HCT116 (cell line): ENCODE results near the gene PXDN. TPM values are rescaled to one million over a fixed set of nuclear protein-coding genes. Genes with fewer than 3 reads are reported as not detected.

Source experiments
- ATAC-seq: fragments of 200-7000 bp; cut with Tn5 transposase; 2 replicates; pipeline ENCODE4 v1.9.1; 2020; ENCODE audit warnings: mild to moderate bottlenecking, moderate library complexity
- BruUV-seq: library from RNA; stranded (reverse); fragments of 400-500 nt; replicated peaks from 2 replicates; lab custom pipeline; 2021; lab: Mats Ljungman, UMichigan
- CTCF ChIA-PET: fragments of 300-600 bp; sonication (Branson Sonifier 250); formaldehyde crosslinking; loops from one replicate; lab custom pipeline; 2021; ENCODE audit warnings: antibody characterized with exemption; lab: Charles Lee
- POLR2A ChIA-PET: fragments of 300-600, 350-600 bp; sonication (Branson Sonifier 250); formaldehyde crosslinking; loops from one replicate; lab custom pipeline; 2021; ENCODE audit warnings: antibody characterized with exemption; lab: Charles Lee
- RAD21 ChIA-PET, 2 experiments: fragments of 300-600 bp; sonication (Branson Sonifier 250); formaldehyde crosslinking; loops; one replicate each; lab custom pipeline; 2023; ENCODE audit warnings: low total read pairs in 2 of 2; ENCODE audit not compliant: uncharacterized antibody in 2 of 2, unreplicated experiment in 2 of 2, low non-redundant PET in 1 of 2; lab: Charles Lee
- DNase-seq: peaks from one replicate; pipeline ENCODE4 v3.0.0-alpha.2; 2010; ENCODE audit warnings: low read depth, low spot score
- H2AFZ ChIP-seq: fragments of 200-600 bp; shearing (Covaris generic), sonication (generic); 2 replicates; pipeline ENCODE4 v1.6.1; 2017; ENCODE audit warnings: low read depth, mixed run types, mixed read lengths, antibody characterized with exemption, low read length; ENCODE audit not compliant: poor library complexity, severe bottlenecking
- H3K27ac ChIP-seq: 2 replicates; pipeline ENCODE4 v1.5.1; 2012; ENCODE audit warnings: low read depth, low read length
- H3K27me3 ChIP-seq: fragments of 200-600 bp; sonication (generic); 2 replicates; pipeline ENCODE4 v1.6.1; 2016; ENCODE audit warnings: mixed run types, low read length, mixed read lengths; ENCODE audit not compliant: insufficient read depth
- H3K36me3 ChIP-seq, 2 experiments: fragments of 200-500 bp in 1 of 2; fragments of 200-600 bp in 1 of 2; sonication (Bioruptor generic) in 1 of 2; sonication (generic) in 1 of 2; 2 replicates each; pipeline versions ENCODE4 v1.5.1 to v1.6.1; 2014 to 2016; ENCODE audit warnings: low read length in 2 of 2, inconsistent platforms in 1 of 2, mixed read lengths in 1 of 2, mixed run types in 1 of 2; ENCODE audit not compliant: insufficient read depth in 2 of 2, control insufficient read depth in 1 of 2
- H3K4me1 ChIP-seq, 2 experiments: fragments of 200-600 bp in 1 of 2; sonication (generic) in 1 of 2; 2 replicates each; pipeline versions ENCODE4 v1.5.1 to v1.6.1; 2012 to 2017; ENCODE audit warnings: low read length in 2 of 2, inconsistent platforms in 1 of 2, mild to moderate bottlenecking in 1 of 2, mixed read lengths in 1 of 2, mixed run types in 1 of 2, moderate library complexity in 1 of 2; ENCODE audit not compliant: insufficient read depth in 2 of 2, control insufficient read depth in 1 of 2
- H3K4me2 ChIP-seq: fragments of 200-600 bp; sonication (generic); 2 replicates; pipeline ENCODE4 v1.6.1; 2017; ENCODE audit warnings: mixed run types, low read length, mixed read lengths
- H3K4me3 ChIP-seq, 2 experiments: fragments of 200-600 bp in 1 of 2; sonication (generic) in 1 of 2; replicated peaks in 1 of 2; 2 replicates each; pipeline ENCODE4 v1.5.1; 2011 to 2016; ENCODE audit warnings: low read length in 2 of 2, control low read depth in 1 of 2, low read depth in 1 of 2, mild to moderate bottlenecking in 1 of 2, mixed read lengths in 1 of 2, mixed run types in 1 of 2
- H3K79me2 ChIP-seq: fragments of 200-600 bp; sonication (generic); 2 replicates; pipeline ENCODE4 v1.6.1; 2017; ENCODE audit warnings: mild to moderate bottlenecking, mixed run types, low read length, moderate library complexity, mixed read lengths; ENCODE audit not compliant: insufficient read depth
- H3K9ac ChIP-seq: fragments of 200-600 bp; sonication (generic); 2 replicates; pipeline ENCODE4 v1.6.1; 2016; ENCODE audit warnings: low read length, mixed read lengths
- H3K9me2 ChIP-seq: fragments of 200-600 bp; sonication (generic), shearing (Covaris generic); 2 replicates; pipeline ENCODE4 v1.6.1; 2017; ENCODE audit warnings: mixed run types, mild to moderate bottlenecking, moderate library complexity; ENCODE audit not compliant: insufficient read depth
- H3K9me3 ChIP-seq, 2 experiments: fragments of 200-500 bp in 1 of 2; fragments of 200-600 bp in 1 of 2; sonication (Bioruptor generic) in 1 of 2; sonication (generic) in 1 of 2; 2 replicates each; pipeline ENCODE4 v1.6.1; 2014 to 2017; ENCODE audit warnings: low read length in 2 of 2, mixed read lengths in 2 of 2, inconsistent platforms in 1 of 2, low read depth in 1 of 2, mild to moderate bottlenecking in 1 of 2, mixed run types in 1 of 2, moderate library complexity in 1 of 2; ENCODE audit not compliant: control insufficient read depth in 1 of 2, insufficient read depth in 1 of 2
- H4K20me1 ChIP-seq: fragments of 200-600 bp; sonication (generic), shearing (Covaris generic); 2 replicates; pipeline ENCODE4 v1.6.1; 2017; ENCODE audit warnings: mixed run types, mild to moderate bottlenecking, moderate library complexity; ENCODE audit not compliant: insufficient read depth
- CBX3 ChIP-seq: IDR thresholded peaks from 2 replicates; pipeline ENCODE4 v1.6.1; 2012; ENCODE audit warnings: low read depth
- CEBPB ChIP-seq: IDR thresholded peaks from 2 replicates; pipeline ENCODE4 v1.6.1; 2012; ENCODE audit warnings: low read depth
- CTCF ChIP-seq, 3 experiments: fragments of 200-600 bp in 1 of 3; sonication (generic) in 1 of 3; IDR thresholded peaks in 2 of 3; conservative IDR thresholded peaks in 1 of 3; 2 replicates each; pipeline ENCODE4 v1.5.1; 2012 to 2017; ENCODE audit warnings: low read depth in 2 of 3, low read length in 2 of 3, antibody characterized with exemption in 1 of 3, borderline replicate concordance in 1 of 3, control low read depth in 1 of 3, mild to moderate bottlenecking in 1 of 3, mixed read lengths in 1 of 3, mixed run types in 1 of 3, moderate library complexity in 1 of 3; ENCODE audit not compliant: insufficient read depth in 1 of 3
- EGR1 ChIP-seq: IDR thresholded peaks from 2 replicates; pipeline ENCODE4 v1.6.1; 2012; ENCODE audit warnings: low read depth
- ELF1 ChIP-seq: IDR thresholded peaks from 2 replicates; pipeline ENCODE4 v1.6.1; 2012; ENCODE audit warnings: low read depth, borderline replicate concordance
- EZH2 ChIP-seq: fragments of 200-600 bp; sonication (generic); IDR thresholded peaks from 2 replicates; pipeline ENCODE4 v1.6.1; 2017; ENCODE audit warnings: antibody characterized with exemption, mixed run types
- EZH2phosphoT487 ChIP-seq: fragments of 200-600 bp; IDR thresholded peaks from 2 replicates; pipeline ENCODE4 v1.6.1; 2018; ENCODE audit warnings: antibody characterized with exemption, borderline replicate concordance
- POLR2AphosphoS5 ChIP-seq: IDR thresholded peaks from 2 replicates; pipeline ENCODE4 v1.6.1; 2011; ENCODE audit warnings: mild to moderate bottlenecking, low read depth, low read length, moderate library complexity
- RAD21 ChIP-seq: IDR thresholded peaks from 2 replicates; pipeline ENCODE4 v1.6.1; 2012; ENCODE audit warnings: low read depth, mild to moderate bottlenecking
- SIN3A ChIP-seq: IDR thresholded peaks from 2 replicates; pipeline ENCODE4 v1.6.1; 2012; ENCODE audit warnings: low read depth
- SP1 ChIP-seq: IDR thresholded peaks from 2 replicates; pipeline ENCODE4 v1.6.1; 2012; ENCODE audit warnings: low read depth
- TCF7L2 ChIP-seq: IDR thresholded peaks from 2 replicates; pipeline ENCODE4 v1.7.0; 2011; ENCODE audit warnings: borderline replicate concordance, inconsistent platforms; ENCODE audit not compliant: insufficient read depth, insufficient read length; ENCODE audit errors: extremely low read depth
- YY1 ChIP-seq: IDR thresholded peaks from 2 replicates; pipeline ENCODE4 v1.6.1; 2011; ENCODE audit warnings: low read length, low read depth, moderate library complexity, mild to moderate bottlenecking; ENCODE audit not compliant: insufficient replicate concordance; ENCODE audit errors: extremely low read depth
- ZFX ChIP-seq: fragments of 450-650 bp; IDR thresholded peaks from 2 replicates; pipeline ENCODE4 v1.6.1; 2017
- ZNF274 ChIP-seq: fragments of 200-500 bp; sonication (Bioruptor generic); IDR thresholded peaks from 2 replicates; pipeline ENCODE4 v1.6.1; 2014; ENCODE audit warnings: mild to moderate bottlenecking, low read depth, low read length, inconsistent platforms
- intact Hi-C: fragments of 100-400 bp; cut with micrococcal nuclease; formaldehyde crosslinking; loops from 2 replicates; pipeline ENCODE4 v1.10.0; 2022
- total RNA-seq: library from RNA; stranded (reverse); gene quantifications from one replicate; pipeline ENCODE4 v1.2.1, GENCODE V29; 2021; ENCODE audit not compliant: unreplicated experiment
- TF ChIP-seq, protein P1 (sequence below): IDR thresholded peaks from 2 replicates; pipeline ENCODE4 v1.6.1; 2012

The PXDN gene
- total RNA-seq, 1 experiment from 2014 or later = 10.7 TPM

DNA sequence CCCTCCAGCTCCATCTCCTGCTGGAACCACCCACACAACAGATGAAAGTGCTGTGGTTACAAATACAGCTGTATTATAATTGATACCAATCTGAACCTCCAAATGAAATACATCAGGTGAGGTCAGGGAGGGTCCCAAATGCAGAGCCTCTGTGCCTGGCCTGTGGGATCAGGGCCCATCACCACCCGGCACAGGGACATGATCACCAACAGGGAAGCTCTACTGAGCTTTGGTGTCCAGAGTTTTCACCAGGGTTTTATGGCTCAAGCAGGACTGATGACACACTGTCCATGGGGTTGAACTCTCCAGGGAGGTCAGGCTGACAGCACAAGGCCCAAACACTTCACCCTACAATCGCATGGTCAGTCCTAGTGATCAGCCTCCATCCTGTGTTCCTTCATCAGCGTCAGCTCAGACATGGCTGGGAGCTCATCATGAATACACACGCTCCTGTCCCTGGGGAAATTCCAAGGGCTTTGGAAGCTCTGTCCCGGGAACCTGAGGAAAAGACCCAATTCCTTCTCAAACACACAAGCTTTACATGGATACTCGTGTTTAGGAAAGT is 3.9 kb upstream of the PXDN start:
- Histone ChIP-seq H3K4me3 (no peak overlapping the region), H3K9ac (no peak overlapping the region), H3K9me3 (no peaks in the 10 kb centered on the region), H2AFZ (no peak overlapping the region), H3K4me2 (no peak overlapping the region), H4K20me1 (no peaks in the 10 kb centered on the region), H3K9me2 (no peaks in the 10 kb centered on the region), H3K36me3 (no peaks in the 10 kb centered on the region), H3K4me1 (peaks cover 0 to 2% of the 10 kb centered on the region in 2 experiments; a peak in 2 of 4 replicates), H3K27ac (no peak overlapping the region), H3K79me2 (no peaks in the 10 kb centered on the region), H3K27me3 (0 out of 2 replicates have a peak, but pooled peaks cover 6% of the 10 kb centered on the region)
- TF ChIP-seq EGR1 = no peak
- no peak for TF ChIP-seq EZH2phosphoT487
- TF ChIP-seq EZH2 = no peak
- no peak for TF ChIP-seq POLR2AphosphoS5
- TF ChIP-seq ZFX = no peak
- TF ChIP-seq ZNF274 = no peak
- TF ChIP-seq CBX3 = no peak
- no peak for TF ChIP-seq SP1
- TF ChIP-seq, protein P1, sequence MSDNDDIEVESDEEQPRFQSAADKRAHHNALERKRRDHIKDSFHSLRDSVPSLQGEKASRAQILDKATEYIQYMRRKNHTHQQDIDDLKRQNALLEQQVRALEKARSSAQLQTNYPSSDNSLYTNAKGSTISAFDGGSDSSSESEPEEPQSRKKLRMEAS = no peak
- TF ChIP-seq RAD21 = no peak
- no peak for TF ChIP-seq CEBPB
- no peak for TF ChIP-seq SIN3A
- TF ChIP-seq ELF1 = no peak
- no peak for TF ChIP-seq CTCF (IDR thresholded peaks at IDR 0.05 in 2 of 3, conservative IDR thresholded peaks at IDR 0.05 in 1 of 3; ENCODE audit: borderline replicate concordance in 1 of 3, insufficient read depth in 1 of 3, low read depth in 2 of 3, low read length in 2 of 3)
- no peak for TF ChIP-seq TCF7L2
- TF ChIP-seq YY1 = no peak
- intact Hi-C loops = no loop called here
- ATAC-seq (no peak), DNase-seq (no peak)
- RAD21 ChIA-PET = no interaction called here
- CTCF ChIA-PET = no interaction called here
- no TSS peak for BruUV-seq
- POLR2A ChIA-PET = no interaction called here
